ENCODE data around the gene AP2A2. TPM values are rescaled to one million over a fixed set of nuclear protein-coding genes. Genes with fewer than 3 reads are reported as not detected.

Gene AP2A2
- total RNA-seq, 4 donors from 2014 or later, result 21.2 to 26.1 (median 25.7) TPM

DNA sequence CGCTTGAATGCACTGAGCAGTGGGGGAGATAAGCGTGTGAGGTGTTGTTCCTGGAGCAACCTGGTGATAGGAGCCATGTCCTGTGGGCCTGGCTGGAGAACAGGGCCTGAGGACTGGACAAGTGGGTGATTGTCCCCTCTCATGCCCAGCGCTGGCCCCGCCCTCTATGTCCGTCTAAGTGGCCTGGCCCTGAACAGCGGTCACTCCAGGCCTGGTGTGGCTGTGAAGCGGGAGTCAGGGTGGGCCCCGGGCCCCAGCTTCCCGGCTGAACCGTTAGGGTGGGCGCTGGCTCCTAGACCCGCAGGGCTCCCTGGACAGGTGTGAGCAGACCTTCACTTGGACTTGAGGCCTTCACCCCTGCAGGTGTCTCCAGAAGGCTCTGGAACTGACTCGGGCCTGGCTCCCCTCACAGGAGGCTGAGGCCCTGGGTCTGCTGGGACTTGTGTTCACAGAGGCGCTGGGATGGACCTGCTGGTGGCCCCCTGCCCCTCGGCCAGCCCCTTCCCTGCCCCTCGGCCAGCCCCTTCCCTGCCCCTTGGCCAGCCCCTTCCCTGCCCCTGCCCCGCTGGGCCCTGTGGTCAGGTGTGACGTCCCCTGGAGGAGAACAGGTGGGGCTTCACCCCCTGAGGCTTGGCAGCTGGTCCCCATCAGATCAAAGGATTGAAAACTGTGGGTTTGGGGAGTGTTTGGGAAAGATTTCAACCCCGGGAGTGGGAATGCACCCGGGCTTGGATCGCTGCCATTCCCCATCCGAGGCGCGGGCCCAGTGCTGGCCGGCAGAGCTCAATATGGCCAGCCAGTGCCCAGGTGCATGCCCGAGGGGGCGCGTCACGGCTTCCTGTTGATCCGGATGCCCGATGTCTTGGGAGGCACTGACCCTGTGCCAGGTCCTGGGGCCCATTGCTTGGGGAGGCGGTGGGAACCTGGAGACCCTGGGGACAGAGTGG, 114.1 kb downstream of the AP2A2 start:
- Histone ChIP-seq H3K9me3 (no peaks in the 10 kb centered on the region), H3K4me3 (no peak overlapping the region), H3K4me1 (no peaks in the 10 kb centered on the region), H3K27me3 (peaks cover 0 to 35% (median 16%) of the 10 kb centered on the region in 3 donors), H3K27ac (no peak overlapping the region), H3K36me3 (no peaks in the 10 kb centered on the region)
- intact Hi-C loops (cut with DNase I; ENCODE audit: low total_unique reads), result no loop called here
- TF ChIP-seq, protein P1, sequence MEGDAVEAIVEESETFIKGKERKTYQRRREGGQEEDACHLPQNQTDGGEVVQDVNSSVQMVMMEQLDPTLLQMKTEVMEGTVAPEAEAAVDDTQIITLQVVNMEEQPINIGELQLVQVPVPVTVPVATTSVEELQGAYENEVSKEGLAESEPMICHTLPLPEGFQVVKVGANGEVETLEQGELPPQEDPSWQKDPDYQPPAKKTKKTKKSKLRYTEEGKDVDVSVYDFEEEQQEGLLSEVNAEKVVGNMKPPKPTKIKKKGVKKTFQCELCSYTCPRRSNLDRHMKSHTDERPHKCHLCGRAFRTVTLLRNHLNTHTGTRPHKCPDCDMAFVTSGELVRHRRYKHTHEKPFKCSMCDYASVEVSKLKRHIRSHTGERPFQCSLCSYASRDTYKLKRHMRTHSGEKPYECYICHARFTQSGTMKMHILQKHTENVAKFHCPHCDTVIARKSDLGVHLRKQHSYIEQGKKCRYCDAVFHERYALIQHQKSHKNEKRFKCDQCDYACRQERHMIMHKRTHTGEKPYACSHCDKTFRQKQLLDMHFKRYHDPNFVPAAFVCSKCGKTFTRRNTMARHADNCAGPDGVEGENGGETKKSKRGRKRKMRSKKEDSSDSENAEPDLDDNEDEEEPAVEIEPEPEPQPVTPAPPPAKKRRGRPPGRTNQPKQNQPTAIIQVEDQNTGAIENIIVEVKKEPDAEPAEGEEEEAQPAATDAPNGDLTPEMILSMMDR (IDR thresholded peaks at IDR 0.05 in 4 of 5, conservative IDR thresholded peaks at IDR 0.05 in 1 of 5), result no peak
- TF ChIP-seq POLR2A (IDR thresholded peaks at IDR 0.05), result no peak
- DNase-seq (no peak), ATAC-seq (no peak)
- in situ Hi-C loops (cut with MboI; ENCODE audit: low sequenced_read_pairs in 4 of 4), result no loop called here

DNA sequence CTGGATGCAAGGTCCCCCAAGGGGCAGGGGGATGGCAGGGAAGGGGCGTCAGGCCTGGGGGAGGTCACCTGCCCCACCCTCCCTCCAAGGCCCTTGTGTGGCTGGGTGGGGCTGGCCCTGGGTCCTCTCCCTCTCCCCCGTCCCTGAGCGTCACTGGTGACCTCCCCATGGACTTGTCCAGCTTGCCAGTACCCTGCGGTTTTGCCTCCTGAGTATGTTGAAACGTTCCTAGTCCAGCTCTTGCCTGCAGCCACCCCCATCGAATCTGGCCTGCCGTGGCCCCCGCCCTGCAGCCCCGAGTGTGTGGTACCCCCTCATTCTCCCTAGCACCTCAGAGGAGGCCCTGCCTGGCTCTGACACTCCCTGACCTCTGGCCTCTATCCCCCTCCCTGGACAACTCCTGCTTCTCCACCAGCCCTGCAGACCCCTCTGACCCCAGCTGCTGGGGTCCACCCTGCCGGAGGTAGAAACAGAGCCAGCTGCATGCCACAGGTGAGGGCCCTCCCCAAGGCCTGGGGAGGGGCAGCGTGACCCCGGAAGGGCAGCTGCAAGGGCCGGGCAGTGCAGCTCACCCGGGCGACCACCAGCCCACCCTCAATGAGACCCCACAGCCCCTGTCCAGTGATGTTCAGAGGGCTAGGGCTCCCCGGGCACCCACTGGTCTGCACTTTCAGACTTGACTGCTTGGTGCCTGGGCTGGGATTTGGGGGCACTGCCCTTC, 114.9 kb downstream of the AP2A2 start:
- H3K4me1 ChIP-seq, result no peaks in the 10 kb centered on the region
- H3K27ac ChIP-seq, result no peak overlapping the region
- intact Hi-C loops (cut with DNase I; ENCODE audit: low total_unique reads) (no loop called here), in situ Hi-C loops (cut with MboI; ENCODE audit: low sequenced_read_pairs in 4 of 4) (no loop called here)
- H3K36me3 ChIP-seq, result no peaks in the 10 kb centered on the region
- no peaks in the 10 kb centered on the region for H3K9me3 ChIP-seq
- H3K27me3 ChIP-seq, result peaks cover 0 to 28% (median 7%) of the 10 kb centered on the region in 3 donors
- H3K4me3 ChIP-seq, result no peak overlapping the region
- DNase-seq, result no peak
- TF ChIP-seq, protein P1 (IDR thresholded peaks at IDR 0.05 in 4 of 5, conservative IDR thresholded peaks at IDR 0.05 in 1 of 5), result no peak
- no peak for TF ChIP-seq POLR2A (IDR thresholded peaks at IDR 0.05)
- no peak for ATAC-seq

DNA sequence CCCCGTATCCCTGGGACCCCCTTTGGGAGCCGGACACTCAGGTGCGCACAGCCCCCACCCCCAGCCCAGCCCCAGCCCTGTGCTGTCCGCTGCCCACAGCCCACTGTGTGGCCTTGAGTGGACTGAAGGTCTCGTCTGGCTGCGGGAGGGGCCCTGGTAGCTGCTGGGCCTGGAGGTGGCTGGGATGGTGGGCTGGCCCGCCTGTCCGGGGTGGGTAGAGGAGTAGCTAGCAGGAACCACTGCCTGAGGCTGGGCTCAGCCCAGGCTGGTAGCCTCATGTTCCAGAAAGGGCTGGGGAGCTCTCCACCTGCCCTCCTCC, 115.4 kb downstream of the AP2A2 start:
- Histone ChIP-seq H3K36me3 (no peaks in the 10 kb centered on the region), H3K9me3 (no peaks in the 10 kb centered on the region), H3K4me1 (no peaks in the 10 kb centered on the region), H3K27ac (no peak overlapping the region), H3K27me3 (peaks cover 0 to 23% (median 2%) of the 10 kb centered on the region in 3 donors), H3K4me3 (no peak overlapping the region)
- no peak for DNase-seq
- in situ Hi-C loops (cut with MboI; ENCODE audit: low sequenced_read_pairs in 4 of 4) (no loop called here), intact Hi-C loops (cut with DNase I; ENCODE audit: low total_unique reads) (no loop called here)
- ATAC-seq, result no peak
- no peak for TF ChIP-seq POLR2A (IDR thresholded peaks at IDR 0.05)
- TF ChIP-seq, protein P1 (IDR thresholded peaks at IDR 0.05 in 4 of 5, conservative IDR thresholded peaks at IDR 0.05 in 1 of 5), result no peak

DNA sequence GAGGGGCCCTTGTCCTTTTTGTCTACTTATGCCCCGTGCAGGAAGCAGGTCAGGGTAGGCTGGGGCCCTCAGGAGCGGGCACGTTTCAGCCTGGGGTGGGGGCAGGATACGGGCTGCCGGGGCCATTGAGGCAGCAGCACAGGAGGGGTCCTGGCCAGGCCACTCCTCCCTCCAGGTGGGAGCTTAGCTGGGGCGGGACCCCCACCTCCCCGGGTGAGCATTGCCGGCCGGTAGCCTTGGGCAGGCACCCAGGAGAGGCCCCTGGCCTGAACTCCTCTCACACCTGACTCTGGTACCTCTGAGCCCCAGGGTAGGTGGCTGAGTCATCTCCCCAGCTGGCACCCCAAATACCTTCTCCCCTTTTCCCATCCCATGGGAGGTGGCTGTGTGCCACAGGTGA, 115.8 kb downstream of the AP2A2 start:
- Histone ChIP-seq H3K9me3 (no peaks in the 10 kb centered on the region), H3K4me1 (no peaks in the 10 kb centered on the region), H3K36me3 (no peaks in the 10 kb centered on the region), H3K4me3 (no peak overlapping the region), H3K27ac (no peak overlapping the region), H3K27me3 (peaks cover 0 to 20% (median 0%) of the 10 kb centered on the region in 3 donors)
- DNase-seq, result no peak
- ATAC-seq, result no peak
- intact Hi-C loops (cut with DNase I; ENCODE audit: low total_unique reads) (no loop called here), in situ Hi-C loops (cut with MboI; ENCODE audit: low sequenced_read_pairs in 4 of 4) (no loop called here)
- TF ChIP-seq, protein P1 (IDR thresholded peaks at IDR 0.05 in 4 of 5, conservative IDR thresholded peaks at IDR 0.05 in 1 of 5), result no peak
- no peak for TF ChIP-seq POLR2A (IDR thresholded peaks at IDR 0.05)
